Measurements from ENCODE around the gene C8G. TPM values are rescaled to one million over a fixed set of nuclear protein-coding genes. Genes with fewer than 3 reads are reported as not detected.

The C8G gene
- total RNA-seq, 1 experiment from 2014 or later: 0.77 TPM

GRCh38 chr9:136960212-136960937 lies 15.3 kb downstream of the C8G start:
- no peak for DNase-seq
- Histone ChIP-seq H3K4me3 (ENCODE audit: low read length) (no peak overlapping the region), H3K9me2 (replicated peaks; ENCODE audit: low read length) (no peaks in the 10 kb centered on the region), H3F3A (ENCODE audit: low read length, unreplicated experiment) (no peaks in the 10 kb centered on the region), H3K9me3 (ENCODE audit: low read length) (no peaks in the 10 kb centered on the region), H3K79me2 (ENCODE audit: low read length) (no peaks in the 10 kb centered on the region), H4K20me1 (ENCODE audit: low read length) (no peaks in the 10 kb centered on the region), H2AFZ (ENCODE audit: low read length) (no peak overlapping the region), H3K9ac (ENCODE audit: low read length) (no peak overlapping the region), H3K4me1 (ENCODE audit: insufficient read depth, low read length) (peaks cover 8% of the 10 kb centered on the region), H3K4me2 (ENCODE audit: low read length) (no peak overlapping the region), H3K36me3 (ENCODE audit: low read depth, low read length) (no peaks in the 10 kb centered on the region), H3K27ac (ENCODE audit: low read length) (no peak overlapping the region), H3K27me3 (ENCODE audit: low read length) (no peaks in the 10 kb centered on the region)
- TF ChIP-seq CTCF (conservative IDR thresholded peaks at IDR 0.05; ENCODE audit: low read depth, low read length) (no peak), EZH2 (IDR thresholded peaks at IDR 0.05; ENCODE audit: low read length, unreplicated experiment) (no peak), EZH2phosphoT487 (IDR thresholded peaks at IDR 0.05; ENCODE audit: borderline replicate concordance, low read length) (no peak)
- CTCF ChIA-PET: no interaction called here
- intact Hi-C loops (cut with micrococcal nuclease): no loop called here
- POLR2A ChIA-PET (ENCODE audit: unreplicated experiment): no interaction called here
- ATAC-seq: no peak
- BruUV-seq (replicated peaks): no TSS peak

GRCh38 chr9:136960938-136961275 lies 15.9 kb downstream of the C8G start:
- no peaks in the 10 kb centered on the region for H4K20me1 ChIP-seq (ENCODE audit: low read length)
- H3K4me3 ChIP-seq (ENCODE audit: low read length): no peak overlapping the region
- no TSS peak for BruUV-seq (replicated peaks)
- ATAC-seq: no peak
- H3K9ac ChIP-seq (ENCODE audit: low read length): no peak overlapping the region
- no peaks in the 10 kb centered on the region for H3K9me2 ChIP-seq (replicated peaks; ENCODE audit: low read length)
- intact Hi-C loops (cut with micrococcal nuclease): no loop called here
- CTCF ChIA-PET: no interaction called here
- H3K79me2 ChIP-seq (ENCODE audit: low read length): no peaks in the 10 kb centered on the region
- no peak overlapping the region for H3K4me2 ChIP-seq (ENCODE audit: low read length)
- no peak for DNase-seq
- TF ChIP-seq EZH2 (IDR thresholded peaks at IDR 0.05; ENCODE audit: low read length, unreplicated experiment): no peak
- TF ChIP-seq EZH2phosphoT487 (IDR thresholded peaks at IDR 0.05; ENCODE audit: borderline replicate concordance, low read length): no peak
- no peak for TF ChIP-seq CTCF (conservative IDR thresholded peaks at IDR 0.05; ENCODE audit: low read depth, low read length)
- no peaks in the 10 kb centered on the region for H3F3A ChIP-seq (ENCODE audit: low read length, unreplicated experiment)
- no peaks in the 10 kb centered on the region for H3K9me3 ChIP-seq (ENCODE audit: low read length)
- no peaks in the 10 kb centered on the region for H3K36me3 ChIP-seq (ENCODE audit: low read depth, low read length)
- H3K4me1 ChIP-seq (ENCODE audit: insufficient read depth, low read length): peaks cover 8% of the 10 kb centered on the region
- POLR2A ChIA-PET (ENCODE audit: unreplicated experiment): no interaction called here
- no peak overlapping the region for H2AFZ ChIP-seq (ENCODE audit: low read length)
- H3K27ac ChIP-seq (ENCODE audit: low read length): no peak overlapping the region
- H3K27me3 ChIP-seq (ENCODE audit: low read length): no peaks in the 10 kb centered on the region

GRCh38 chr9:136961279-136962065 lies 16.4 kb downstream of the C8G start:
- intact Hi-C loops (cut with micrococcal nuclease): no loop called here
- no peak for ATAC-seq
- TF ChIP-seq EZH2phosphoT487 (IDR thresholded peaks at IDR 0.05; ENCODE audit: borderline replicate concordance, low read length): no peak
- TF ChIP-seq CTCF (conservative IDR thresholded peaks at IDR 0.05; ENCODE audit: low read depth, low read length): no peak
- TF ChIP-seq EZH2 (IDR thresholded peaks at IDR 0.05; ENCODE audit: low read length, unreplicated experiment): no peak
- H3K27me3 ChIP-seq (ENCODE audit: low read length): no peaks in the 10 kb centered on the region
- H3F3A ChIP-seq (ENCODE audit: low read length, unreplicated experiment): no peaks in the 10 kb centered on the region
- H3K4me1 ChIP-seq (ENCODE audit: insufficient read depth, low read length): peaks cover 8% of the 10 kb centered on the region
- no peak overlapping the region for H3K27ac ChIP-seq (ENCODE audit: low read length)
- no peaks in the 10 kb centered on the region for H3K79me2 ChIP-seq (ENCODE audit: low read length)
- ChIA-PET POLR2A (ENCODE audit: unreplicated experiment) (no interaction called here), CTCF (no interaction called here)
- no peaks in the 10 kb centered on the region for H3K36me3 ChIP-seq (ENCODE audit: low read depth, low read length)
- H3K9me2 ChIP-seq (replicated peaks; ENCODE audit: low read length): no peaks in the 10 kb centered on the region
- no peak overlapping the region for H2AFZ ChIP-seq (ENCODE audit: low read length)
- no peak for DNase-seq
- H3K4me2 ChIP-seq (ENCODE audit: low read length): no peak overlapping the region
- H4K20me1 ChIP-seq (ENCODE audit: low read length): no peaks in the 10 kb centered on the region
- no peak overlapping the region for H3K4me3 ChIP-seq (ENCODE audit: low read length)
- no peaks in the 10 kb centered on the region for H3K9me3 ChIP-seq (ENCODE audit: low read length)
- no TSS peak for BruUV-seq (replicated peaks)
- no peak overlapping the region for H3K9ac ChIP-seq (ENCODE audit: low read length)

All from PC-3 (cell line).